Measurements from ENCODE around the gene MTA3. TPM values are rescaled to one million over a fixed set of nuclear protein-coding genes. Genes with fewer than 3 reads are reported as not detected.

Gene MTA3
- total and polyA plus RNA-seq, 11 donors, result 11.9 to 31.8 (median 23.3) TPM

DNA sequence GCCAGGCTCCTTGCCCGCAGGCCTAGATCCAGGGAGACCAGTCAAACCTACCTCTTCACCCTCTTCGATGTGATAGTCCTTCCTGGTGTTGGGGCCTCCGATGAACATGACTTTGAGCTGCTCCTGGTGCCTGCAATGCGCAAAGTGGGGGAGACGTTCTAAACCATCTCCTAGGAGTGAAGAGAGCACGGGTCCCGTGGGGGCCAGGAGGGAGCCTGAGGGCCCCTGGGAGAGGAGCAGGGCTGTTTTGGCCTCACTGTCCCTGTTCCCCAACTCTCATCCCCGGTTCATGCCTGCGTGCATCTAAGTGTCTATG is 220.0 kb downstream of the MTA3 start:
- H3K36me3 ChIP-seq, result peaks cover 0 to 4% (median 0%) of the 10 kb centered on the region in 9 donors
- peaks cover 0 to 27% (median 13%) of the 10 kb centered on the region in 12 donors for H3K4me1 ChIP-seq
- H3K27ac ChIP-seq, result no peak overlapping the region
- DNase-seq (no peak), ATAC-seq (no peak)
- 62 to 86% (median 74%) methylated on average over 9 of the region's 9 CpGs for WGBS, 4 donors
- H3K27me3 ChIP-seq, result peaks cover 0 to 6% (median 0%) of the 10 kb centered on the region in 9 donors
- no peak for TF ChIP-seq POLR2A (IDR thresholded peaks at IDR 0.05)
- TF ChIP-seq, protein P1, sequence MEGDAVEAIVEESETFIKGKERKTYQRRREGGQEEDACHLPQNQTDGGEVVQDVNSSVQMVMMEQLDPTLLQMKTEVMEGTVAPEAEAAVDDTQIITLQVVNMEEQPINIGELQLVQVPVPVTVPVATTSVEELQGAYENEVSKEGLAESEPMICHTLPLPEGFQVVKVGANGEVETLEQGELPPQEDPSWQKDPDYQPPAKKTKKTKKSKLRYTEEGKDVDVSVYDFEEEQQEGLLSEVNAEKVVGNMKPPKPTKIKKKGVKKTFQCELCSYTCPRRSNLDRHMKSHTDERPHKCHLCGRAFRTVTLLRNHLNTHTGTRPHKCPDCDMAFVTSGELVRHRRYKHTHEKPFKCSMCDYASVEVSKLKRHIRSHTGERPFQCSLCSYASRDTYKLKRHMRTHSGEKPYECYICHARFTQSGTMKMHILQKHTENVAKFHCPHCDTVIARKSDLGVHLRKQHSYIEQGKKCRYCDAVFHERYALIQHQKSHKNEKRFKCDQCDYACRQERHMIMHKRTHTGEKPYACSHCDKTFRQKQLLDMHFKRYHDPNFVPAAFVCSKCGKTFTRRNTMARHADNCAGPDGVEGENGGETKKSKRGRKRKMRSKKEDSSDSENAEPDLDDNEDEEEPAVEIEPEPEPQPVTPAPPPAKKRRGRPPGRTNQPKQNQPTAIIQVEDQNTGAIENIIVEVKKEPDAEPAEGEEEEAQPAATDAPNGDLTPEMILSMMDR (IDR thresholded peaks at IDR 0.05), result no peak
- H3K9me3 ChIP-seq, result no peaks in the 10 kb centered on the region
- no peak overlapping the region for H3K4me3 ChIP-seq
- intact Hi-C loops (cut with DNase I), result no loop called here

DNA sequence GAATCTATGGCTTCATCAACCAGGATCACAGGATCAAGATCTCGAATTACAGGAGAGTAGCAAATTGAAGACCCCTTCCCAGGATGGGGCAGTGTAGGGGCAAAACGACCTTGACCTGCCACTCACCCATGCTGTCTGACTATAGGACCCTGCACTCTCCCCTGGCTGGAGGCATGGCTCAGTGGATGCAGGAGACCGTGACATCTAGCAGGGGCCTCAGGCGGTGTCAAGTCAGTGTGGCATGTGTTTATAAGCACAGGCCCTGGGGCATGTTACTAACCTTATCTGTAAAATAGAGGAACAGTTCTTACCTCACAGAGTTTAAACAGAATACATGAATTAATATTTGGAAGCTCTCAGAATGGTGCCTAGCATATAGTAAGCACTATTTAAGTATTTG is 220.4 kb downstream of the MTA3 start:
- no peak overlapping the region for H3K27ac ChIP-seq
- peaks cover 0 to 32% (median 15%) of the 10 kb centered on the region in 12 donors for H3K4me1 ChIP-seq
- TF ChIP-seq, protein P1 (IDR thresholded peaks at IDR 0.05), result no peak
- no peak for TF ChIP-seq POLR2A (IDR thresholded peaks at IDR 0.05)
- H3K9me3 ChIP-seq, result no peaks in the 10 kb centered on the region
- H3K36me3 ChIP-seq, result no peaks in the 10 kb centered on the region
- ATAC-seq (no peak), DNase-seq (no peak)
- peaks cover 0 to 6% (median 0%) of the 10 kb centered on the region in 9 donors for H3K27me3 ChIP-seq
- intact Hi-C loops (cut with DNase I), result no loop called here
- 68 to 77% (median 70%) methylated on average over 4 of the region's 4 CpGs for WGBS, 4 donors
- no peak overlapping the region for H3K4me3 ChIP-seq

GRCh38 chr2:42789751-42790150 is 221.3 kb downstream of the MTA3 start:
- Histone ChIP-seq H3K9me3 (no peaks in the 10 kb centered on the region), H3K4me1 (peaks cover 0 to 40% (median 16%) of the 10 kb centered on the region in 12 donors), H3K27me3 (peaks cover 0 to 6% (median 0%) of the 10 kb centered on the region in 9 donors), H3K36me3 (no peaks in the 10 kb centered on the region), H3K27ac (no peak overlapping the region), H3K4me3 (no peak overlapping the region)
- TF ChIP-seq, protein P1 (IDR thresholded peaks at IDR 0.05), result no peak
- TF ChIP-seq POLR2A (IDR thresholded peaks at IDR 0.05), result no peak
- no peak for ATAC-seq
- intact Hi-C loops (cut with DNase I), result loop anchor here in 1 of 10 donors (5.0 kb wide), 1 partner anchor 292 kb away; no protein-coding TSS in a partner anchor
- no peak for DNase-seq
- WGBS, 4 donors, result 91 to 96% (median 94%) methylated on average over 2 of the region's 2 CpGs

- peak overlapping the region in 9 of 12 donors; percentile 69 to 97 (median 90) for H3K27ac ChIP-seq
- H3K4me1 ChIP-seq, result peaks cover 0 to 44% (median 16%) of the 10 kb centered on the region in 12 donors
- no peaks in the 10 kb centered on the region for H3K36me3 ChIP-seq
- no peaks in the 10 kb centered on the region for H3K9me3 ChIP-seq
- peaks cover 0 to 6% (median 0%) of the 10 kb centered on the region in 9 donors for H3K27me3 ChIP-seq
- 62 to 69% (median 68%) methylated on average over 4 of the region's 4 CpGs for WGBS, 4 donors
- DNase-seq (no peak), ATAC-seq (no peak)
- TF ChIP-seq, protein P1 (IDR thresholded peaks at IDR 0.05), result no peak
- peak overlapping the region in 10 of 12 donors; percentile 49 to 81 (median 64) for H3K4me3 ChIP-seq
- intact Hi-C loops (cut with DNase I), result loop anchor here in 1 of 10 donors (5.0 kb wide), 1 partner anchor 294 kb away; no protein-coding TSS in a partner anchor
Measured at GRCh38 chr2:42791606-42792005, 223.2 kb downstream of the MTA3 start.
